CD4-positive, alpha-beta T cell treated with Interleukin-10 for 1 hour (primary cell): ENCODE measurements around the gene DDTL.

Experiments used
- DNase-seq: peaks from one replicate; pipeline ENCODE4 v3.0.0-alpha.2; 2020

The DDTL gene

DNA sequence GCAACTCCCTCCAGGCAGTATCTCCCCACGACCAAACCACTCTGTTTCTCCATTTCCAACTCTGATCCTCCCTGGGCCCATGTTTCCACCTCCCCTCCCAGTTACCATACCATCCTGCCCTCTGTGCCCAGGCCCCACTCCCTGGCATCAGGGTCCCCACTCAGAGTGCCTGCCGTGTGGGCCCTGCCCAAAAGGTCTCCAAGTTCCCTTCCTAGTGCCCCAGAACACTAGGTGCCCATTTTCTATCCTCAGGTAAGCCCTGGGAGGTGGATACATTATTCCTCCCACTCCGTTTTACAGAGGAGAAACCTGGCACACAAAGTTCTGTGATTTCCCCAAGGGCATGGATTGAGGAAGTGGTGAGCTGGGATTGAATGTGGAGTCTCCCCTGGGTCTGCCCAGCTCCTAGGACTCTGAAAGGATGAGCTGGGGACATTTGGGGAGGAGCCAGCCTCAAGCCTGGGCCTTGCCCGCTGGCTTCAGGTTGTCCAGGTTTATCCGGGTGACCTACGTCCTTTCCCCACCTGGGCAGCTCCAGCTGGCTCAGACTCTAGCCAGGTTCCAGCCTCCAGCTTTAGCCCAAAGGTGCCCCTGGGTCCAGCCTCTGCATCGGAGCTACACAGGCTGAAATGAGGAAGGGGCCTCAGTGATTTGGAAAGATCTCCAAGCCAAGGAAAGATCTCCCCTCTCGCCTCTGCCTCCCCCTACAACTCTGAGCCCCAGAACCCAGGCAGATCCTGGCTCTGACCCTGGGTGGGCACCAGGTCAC lies 40.7 kb downstream of the DDTL start:
- DNase-seq: no peak

DNA sequence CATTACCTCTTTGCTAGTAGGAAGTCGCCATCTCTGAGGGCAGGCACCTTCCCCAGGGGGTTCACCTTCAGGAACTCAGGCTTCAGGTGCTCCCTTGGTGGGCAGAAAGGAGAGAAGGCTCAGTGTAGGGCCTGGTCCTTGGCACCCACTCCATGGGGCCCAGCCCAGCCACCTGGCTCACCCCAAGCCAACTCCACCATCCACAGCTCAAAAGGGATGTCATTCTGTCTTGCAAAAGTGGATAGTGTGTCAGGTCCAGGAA lies 41.3 kb downstream of the DDTL start:
- DNase-seq: no peak

DNA sequence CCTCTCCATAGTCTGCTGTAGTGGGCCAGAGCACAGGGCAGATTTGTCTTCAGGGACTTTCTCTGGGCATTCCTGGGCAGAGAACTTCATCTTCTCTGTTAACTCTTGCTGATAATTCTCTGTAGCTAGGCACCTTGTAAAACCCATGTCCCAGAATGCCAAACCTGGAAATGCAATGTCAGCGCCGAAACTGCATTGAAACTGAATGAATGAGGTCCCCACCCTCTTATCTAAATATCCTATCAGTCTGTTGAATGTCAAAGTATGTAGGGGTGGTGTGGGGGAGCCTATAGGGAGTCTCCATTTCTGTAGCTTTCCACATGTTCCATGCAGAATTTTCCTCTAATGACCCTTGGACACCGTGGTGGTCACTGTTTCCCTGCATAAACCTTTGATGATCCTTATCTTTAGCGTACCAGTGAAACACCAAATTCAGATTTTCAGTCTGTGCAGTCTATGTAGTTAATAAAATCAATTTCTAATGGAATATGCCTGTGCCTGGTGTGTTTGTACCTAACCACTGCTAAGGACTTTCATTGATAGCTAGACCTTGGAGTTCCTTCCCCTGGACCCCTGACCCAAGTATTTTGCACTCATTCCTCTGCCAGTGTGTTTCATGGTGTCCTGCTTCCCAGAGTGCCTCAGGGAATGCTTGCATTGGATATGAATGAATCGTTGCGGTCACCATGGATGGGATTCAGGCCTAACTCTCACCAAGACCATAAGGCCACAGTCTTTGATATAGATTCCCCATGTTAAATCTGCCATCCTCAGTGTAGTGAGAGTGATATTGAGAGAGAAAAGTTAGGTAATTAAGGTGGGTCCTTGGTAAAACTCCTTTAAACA lies 41.9 kb downstream of the DDTL start:
- DNase-seq: no peak

DNA sequence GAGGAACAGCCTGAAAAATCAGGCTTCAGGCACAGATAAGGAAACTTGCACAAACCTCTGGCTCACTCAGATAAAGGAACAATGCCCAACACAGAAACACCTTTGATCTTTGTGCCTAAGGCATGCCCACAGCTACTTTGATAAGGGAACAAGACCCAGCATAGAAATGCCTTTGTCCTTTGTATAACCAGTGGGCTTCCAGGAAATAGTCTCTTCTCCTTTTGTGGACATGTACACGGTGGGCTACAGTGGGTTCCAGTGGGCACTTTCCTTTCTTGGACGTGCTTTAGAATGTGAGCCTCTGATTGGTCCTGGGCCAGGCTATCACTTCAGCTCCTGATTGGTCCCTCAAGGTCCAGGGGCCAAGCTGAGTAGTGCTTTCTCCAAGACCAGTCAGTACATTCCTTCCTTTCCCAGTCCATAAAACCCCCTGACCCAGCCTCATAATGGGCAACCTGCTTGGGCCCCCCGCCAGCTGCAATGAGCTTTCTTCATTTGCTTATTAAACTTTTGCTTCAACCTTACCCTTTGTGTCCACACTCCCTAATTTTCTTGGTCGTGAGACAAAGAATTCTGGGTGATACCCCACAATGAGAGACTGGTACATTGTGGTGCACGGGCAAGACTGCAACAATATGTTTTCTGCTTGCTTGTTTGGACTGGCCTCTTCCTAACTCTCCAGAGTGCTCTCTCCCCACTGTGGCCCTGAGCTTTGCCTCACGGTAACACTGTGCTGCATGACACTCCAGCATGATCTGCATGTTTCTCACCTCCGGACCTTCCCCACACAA lies 42.7 kb downstream of the DDTL start:
- DNase-seq: no peak

DNA sequence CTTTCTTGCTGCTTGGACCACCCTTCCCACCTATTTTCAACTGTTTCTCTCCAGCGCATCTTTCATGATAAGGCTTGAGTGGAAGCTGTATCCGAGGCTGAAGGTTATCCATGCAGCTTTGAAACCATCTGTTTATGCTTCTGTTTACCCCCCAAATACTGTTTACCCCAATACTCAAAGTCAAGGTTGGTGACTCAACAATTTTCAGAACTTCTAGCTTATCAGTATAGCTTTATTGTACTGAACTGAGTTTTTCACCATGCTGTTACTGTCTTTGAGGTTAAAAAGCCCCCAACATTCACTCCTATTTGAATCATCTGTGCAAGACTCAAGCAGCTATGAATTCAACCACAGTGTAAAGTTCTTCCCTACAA lies 43.3 kb downstream of the DDTL start:
- DNase-seq: no peak

DNA sequence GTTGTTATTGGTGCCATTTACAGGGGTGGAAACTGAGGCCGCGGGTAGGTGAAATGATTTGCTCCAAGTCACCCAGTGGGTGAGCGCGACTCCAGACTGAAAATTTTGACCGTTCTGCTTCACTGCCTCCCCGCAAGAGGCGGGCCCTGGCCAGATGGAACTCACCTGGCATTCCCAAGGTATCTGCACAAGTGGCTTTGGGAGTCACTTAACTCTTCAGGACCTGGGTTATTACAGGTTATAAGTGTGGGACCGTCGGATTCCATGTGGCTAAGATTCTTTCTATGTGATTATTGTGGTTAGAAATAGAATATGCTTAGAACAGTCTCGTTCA lies 45.0 kb downstream of the DDTL start:
- no peak for DNase-seq

DNA sequence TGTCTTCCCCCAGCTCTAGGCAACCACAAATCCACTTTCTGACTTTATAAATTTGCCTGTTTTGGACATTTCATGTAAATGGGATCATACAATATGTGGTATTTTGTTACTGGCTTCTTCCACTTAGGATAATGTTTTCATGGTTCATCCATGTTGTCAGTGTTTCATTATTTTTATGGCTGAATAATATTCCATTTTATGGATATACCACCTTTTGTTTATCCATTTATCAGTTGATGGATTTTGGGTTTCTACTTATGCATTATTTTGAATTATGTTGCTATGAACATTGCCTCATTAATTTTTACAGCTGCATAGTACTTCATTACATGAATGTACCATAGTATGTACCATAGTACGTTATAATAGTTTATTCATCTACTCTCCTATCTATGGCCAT lies 49.5 kb downstream of the DDTL start:
- DNase-seq: no peak

DNA sequence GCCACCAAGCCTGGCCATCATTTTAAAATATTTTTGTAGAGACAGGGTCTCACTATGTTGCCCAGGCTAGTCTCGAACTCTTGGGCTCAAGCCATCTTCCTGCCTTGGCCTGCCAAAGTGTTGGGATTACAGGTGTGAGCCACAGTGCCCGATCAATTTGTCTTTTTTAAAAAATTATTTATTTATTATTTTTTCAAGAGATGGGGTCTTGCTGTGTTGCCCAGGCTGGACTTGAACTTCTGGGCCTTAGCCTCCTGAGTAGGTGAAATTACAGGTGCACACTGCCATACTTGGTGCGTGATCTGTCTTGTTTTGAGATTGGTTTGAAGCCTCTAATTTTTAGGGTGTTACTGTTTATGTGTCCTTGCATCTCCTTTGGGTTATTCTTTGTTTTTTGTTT lies 54.6 kb downstream of the DDTL start:
- no peak for DNase-seq
